SH-SY5Y (cell line): ENCODE measurements around the gene OAS1.

Experiments used
- GATA2 ChIP-seq: IDR thresholded peaks from 2 replicates; pipeline ENCODE4 v1.6.1; 2011; ENCODE audit warnings: mild to moderate bottlenecking, low read depth, low read length
- GATA3 ChIP-seq: IDR thresholded peaks from 2 replicates; pipeline ENCODE4 v1.6.1; 2011; ENCODE audit warnings: low read depth, mild to moderate bottlenecking, low read length, moderate library complexity

DNA sequence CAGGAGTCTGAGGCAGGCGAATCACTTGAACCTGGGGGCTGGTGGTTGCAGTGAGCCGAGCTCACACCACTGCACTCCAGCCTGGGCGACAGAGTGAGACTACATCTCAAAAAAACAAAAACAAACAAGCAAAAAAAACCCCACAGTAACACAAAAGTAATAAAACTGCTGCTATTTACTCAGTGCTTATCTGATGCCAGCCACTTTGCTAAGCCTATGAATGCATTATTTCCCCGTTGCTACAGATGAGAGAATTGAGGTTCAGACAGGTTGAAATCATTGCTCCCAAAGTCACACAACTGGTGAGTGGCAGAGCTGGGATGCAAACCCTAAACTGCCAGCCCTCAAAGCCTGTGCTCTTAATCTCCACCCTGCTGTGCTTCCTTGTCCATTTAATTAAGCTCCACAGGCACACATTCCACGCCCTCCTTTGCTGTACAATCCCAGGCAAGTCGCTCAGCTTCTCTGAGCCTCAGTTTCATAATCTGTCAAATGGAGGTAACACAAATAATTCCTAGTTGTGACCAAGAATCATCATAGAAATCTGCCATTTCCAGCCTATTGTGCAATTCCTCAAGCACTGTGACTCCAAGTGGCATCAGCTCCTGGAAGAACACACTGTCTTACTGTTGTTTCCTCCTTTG, 25.8 kb downstream of the OAS1 start:
- TF ChIP-seq GATA2 (no peak; the same call in 1 of the 2 replicates), GATA3 (no peak)
